Gastrocnemius medialis (tissue), 4 donors: ENCODE measurements around the gene CDCP2. TPM values are rescaled to one million over a fixed set of nuclear protein-coding genes. Genes with fewer than 3 reads are reported as not detected.

Experiments
- ATAC-seq, 2 donors: fragments of 150-250 bp; one replicate each; pipeline ENCODE4 v1.9.1; 2016
- DNase-seq, 2 donors: peaks; one replicate each; pipeline ENCODE4 v3.0.0-alpha.2; 2019
- H3K27ac ChIP-seq, 4 donors: fragments of 200-600 bp; sonication (generic); 1 replicate in 1 of 4; 2 replicates in 3 of 4; pipeline ENCODE4 v1.5.1; 2016 to 2018; ENCODE audit warnings: mild to moderate bottlenecking in 2 of 4, moderate library complexity in 1 of 4
- H3K27me3 ChIP-seq, 3 donors: fragments of 200-600 bp; sonication (generic) in 2 of 3; 1 replicate in 1 of 3; 2 replicates in 2 of 3; pipeline versions ENCODE4 v1.5.1 to v1.6.0; 2016 to 2019; ENCODE audit warnings: mild to moderate bottlenecking in 1 of 3, moderate library complexity in 1 of 3
- H3K36me3 ChIP-seq, 2 donors: fragments of 200-600 bp; sonication (generic) in 1 of 2; one replicate each; pipeline ENCODE4 v1.5.1; 2017 to 2018
- H3K4me1 ChIP-seq, 2 donors: fragments of 200-600 bp; sonication (generic) in 1 of 2; one replicate each; pipeline ENCODE4 v1.5.1; 2016 to 2017; ENCODE audit warnings: mild to moderate bottlenecking in 2 of 2
- H3K4me3 ChIP-seq, 4 donors: fragments of 200-600 bp; sonication (generic) in 3 of 4; 1 replicate in 1 of 4; 2 replicates in 3 of 4; pipeline ENCODE4 v1.5.1; 2016 to 2019; ENCODE audit warnings: mild to moderate bottlenecking in 2 of 4
- H3K9me3 ChIP-seq, 3 donors: fragments of 200-600 bp; sonication (generic) in 2 of 3; 1 replicate in 1 of 3; 2 replicates in 2 of 3; pipeline ENCODE4 v1.5.1; 2016 to 2019
- POLR2A ChIP-seq, 2 donors: fragments of 450-650 bp; IDR thresholded peaks; one replicate each; pipeline ENCODE4 v1.6.1; 2017; ENCODE audit warnings: antibody characterized with exemption in 2 of 2, mild to moderate bottlenecking in 2 of 2, moderate library complexity in 2 of 2
- in situ Hi-C, 4 donors: fragments of 200-750 bp; cut with MboI; loops; one replicate each; pipeline versions ENCODE4 v1.15.0 to v1.8.0; 2017; ENCODE audit warnings: low sequenced_read_pairs in 4 of 4
- intact Hi-C: fragments of 100-400 bp; cut with DNase I; formaldehyde crosslinking; loops from one replicate; pipeline ENCODE4 v1.15.1; 2023; ENCODE audit warnings: low total_unique reads
- total RNA-seq, 4 donors: library from RNA; depleted of rRNA; stranded (reverse); fragments of >200 nt; gene quantifications; one replicate each; pipeline versions ENCODE4 v1.1.0 to v1.2.3, GENCODE V29; 2016
- TF ChIP-seq, protein P1 (sequence below), 5 experiments: fragments of 450-650 bp in 3 of 5; fragments of 200-600 bp in 2 of 5; sonication (generic) in 2 of 5; IDR thresholded peaks in 4 of 5; conservative IDR thresholded peaks in 1 of 5; 1 replicate in 4 of 5; 2 replicates in 1 of 5; pipeline ENCODE4 v1.5.1; 2016 to 2019; ENCODE audit warnings: antibody characterized with exemption in 5 of 5, mild to moderate bottlenecking in 3 of 5, moderate library complexity in 3 of 5

Gene CDCP2
- total RNA-seq, 4 donors from 2014 or later = not detected

DNA sequence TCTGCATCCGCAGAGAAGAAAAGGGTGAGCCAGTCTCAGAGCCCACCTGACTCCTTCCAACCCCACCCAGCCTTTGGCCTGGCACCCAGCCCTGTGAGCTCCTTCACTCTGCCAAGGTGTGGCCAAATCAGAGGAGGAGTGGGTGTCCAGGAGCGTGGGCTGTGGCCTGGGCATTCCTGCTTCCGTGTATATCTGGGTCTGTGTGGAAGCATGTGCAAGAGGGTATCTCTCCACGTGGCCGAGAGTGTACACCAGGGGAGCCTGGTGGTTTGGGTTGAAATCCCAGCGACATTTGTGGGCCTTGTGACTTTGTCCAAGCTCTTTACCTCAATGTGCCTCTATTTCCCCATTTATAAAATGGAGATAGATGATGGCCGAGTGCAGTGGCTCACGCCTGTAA, 29.8 kb downstream of the CDCP2 start:
- Histone ChIP-seq H3K27me3 (no peaks in the 10 kb centered on the region), H3K4me1 (peaks cover 10 to 17% of the 10 kb centered on the region in 2 donors), H3K4me3 (no peak overlapping the region), H3K27ac (no peak overlapping the region), H3K36me3 (no peaks in the 10 kb centered on the region), H3K9me3 (no peaks in the 10 kb centered on the region)
- DNase-seq (no peak), ATAC-seq (no peak)
- in situ Hi-C loops = loop anchor here in 3 of 4 donors (5.0 to 25.0 kb wide), 5 partner anchors 284 to 689 kb away; partner anchors contain the start of genes SSBP3 (in 1 of the 3) and TTC22 (in 1 of the 3)
- TF ChIP-seq POLR2A (IDR thresholded peaks at IDR 0.05) = no peak
- TF ChIP-seq, protein P1, sequence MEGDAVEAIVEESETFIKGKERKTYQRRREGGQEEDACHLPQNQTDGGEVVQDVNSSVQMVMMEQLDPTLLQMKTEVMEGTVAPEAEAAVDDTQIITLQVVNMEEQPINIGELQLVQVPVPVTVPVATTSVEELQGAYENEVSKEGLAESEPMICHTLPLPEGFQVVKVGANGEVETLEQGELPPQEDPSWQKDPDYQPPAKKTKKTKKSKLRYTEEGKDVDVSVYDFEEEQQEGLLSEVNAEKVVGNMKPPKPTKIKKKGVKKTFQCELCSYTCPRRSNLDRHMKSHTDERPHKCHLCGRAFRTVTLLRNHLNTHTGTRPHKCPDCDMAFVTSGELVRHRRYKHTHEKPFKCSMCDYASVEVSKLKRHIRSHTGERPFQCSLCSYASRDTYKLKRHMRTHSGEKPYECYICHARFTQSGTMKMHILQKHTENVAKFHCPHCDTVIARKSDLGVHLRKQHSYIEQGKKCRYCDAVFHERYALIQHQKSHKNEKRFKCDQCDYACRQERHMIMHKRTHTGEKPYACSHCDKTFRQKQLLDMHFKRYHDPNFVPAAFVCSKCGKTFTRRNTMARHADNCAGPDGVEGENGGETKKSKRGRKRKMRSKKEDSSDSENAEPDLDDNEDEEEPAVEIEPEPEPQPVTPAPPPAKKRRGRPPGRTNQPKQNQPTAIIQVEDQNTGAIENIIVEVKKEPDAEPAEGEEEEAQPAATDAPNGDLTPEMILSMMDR (IDR thresholded peaks at IDR 0.05 in 4 of 5, conservative IDR thresholded peaks at IDR 0.05 in 1 of 5) = no peak
- intact Hi-C loops = no loop called here

DNA sequence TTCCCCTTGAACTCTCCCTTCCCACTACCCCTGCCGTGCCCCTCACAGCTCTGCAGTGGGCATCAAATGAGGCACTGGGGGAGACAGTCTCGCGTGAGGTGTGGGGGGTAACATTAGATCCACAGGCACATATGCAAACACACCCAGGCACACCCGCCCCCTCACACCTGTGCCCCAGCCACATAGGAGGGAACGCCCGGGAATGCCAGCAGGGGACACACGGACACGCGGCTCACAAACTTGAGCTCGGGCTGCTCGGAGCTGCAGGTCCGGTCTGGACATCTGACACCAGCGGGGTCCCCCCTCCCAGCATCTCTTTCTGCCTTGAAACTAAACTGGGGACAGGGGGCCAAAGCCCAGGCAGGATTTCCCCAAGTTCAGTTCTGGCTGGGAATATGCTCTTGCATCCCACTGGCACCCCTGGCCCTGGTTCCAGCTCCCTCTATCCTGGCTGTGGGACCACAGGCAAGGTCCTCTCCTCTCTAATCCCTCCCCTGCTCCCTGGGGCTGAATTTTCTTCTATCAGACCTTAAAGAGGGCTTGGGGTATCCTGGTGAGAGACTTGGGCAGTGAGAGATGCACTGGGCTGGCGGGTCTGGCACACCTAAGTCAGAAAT, 30.6 kb downstream of the CDCP2 start:
- in situ Hi-C loops = loop anchor here in 3 of 4 donors (5.0 to 25.0 kb wide), 5 partner anchors 285 to 690 kb away; partner anchors contain the start of genes SSBP3 (in 1 of the 3) and TTC22 (in 1 of the 3)
- peaks cover 10 to 17% of the 10 kb centered on the region in 2 donors for H3K4me1 ChIP-seq
- no peaks in the 10 kb centered on the region for H3K36me3 ChIP-seq
- no peak for DNase-seq
- H3K4me3 ChIP-seq = peak overlapping the region in 2 of 4 donors; percentile 35 to 49
- ATAC-seq = no peak
- no peaks in the 10 kb centered on the region for H3K9me3 ChIP-seq
- intact Hi-C loops = no loop called here
- TF ChIP-seq, protein P1 (IDR thresholded peaks at IDR 0.05 in 4 of 5, conservative IDR thresholded peaks at IDR 0.05 in 1 of 5) = no peak
- TF ChIP-seq POLR2A (IDR thresholded peaks at IDR 0.05) = no peak
- H3K27me3 ChIP-seq = no peaks in the 10 kb centered on the region
- no peak overlapping the region for H3K27ac ChIP-seq

DNA sequence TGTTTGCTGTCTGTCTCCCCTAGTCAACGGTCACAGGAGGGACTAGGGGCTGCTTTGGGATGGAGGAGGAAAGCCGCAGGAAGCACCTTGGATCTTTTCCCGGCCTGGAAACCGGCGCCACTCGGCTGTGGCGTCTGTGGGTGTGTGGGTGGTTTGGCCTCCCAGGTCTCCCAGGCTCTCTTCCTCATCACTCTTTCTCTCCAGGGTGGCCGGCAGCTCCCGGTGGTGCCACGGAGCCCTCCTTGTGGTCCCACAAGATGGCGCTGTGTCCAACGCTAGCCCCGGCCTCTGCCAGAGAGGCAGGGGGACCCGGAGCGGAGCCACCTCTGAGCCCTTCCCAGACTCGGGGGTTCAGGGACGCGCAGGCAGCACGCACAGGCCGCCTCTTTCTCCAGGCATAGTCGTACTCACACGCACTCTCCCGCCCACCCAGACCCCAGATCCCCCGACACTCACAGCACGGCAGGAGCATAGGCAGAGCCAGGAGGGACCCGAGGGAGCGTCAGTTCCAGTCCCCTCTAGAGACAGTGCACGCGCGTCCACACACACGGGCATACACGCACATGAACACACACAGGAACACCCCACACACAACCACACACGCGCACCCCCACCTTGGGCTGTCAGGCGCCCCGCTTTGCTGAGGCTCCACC, 31.2 kb downstream of the CDCP2 start:
- TF ChIP-seq POLR2A (IDR thresholded peaks at IDR 0.05) = no peak
- TF ChIP-seq, protein P1 (IDR thresholded peaks at IDR 0.05 in 4 of 5, conservative IDR thresholded peaks at IDR 0.05 in 1 of 5) = peak; percentile 67 to 88 (median 79)
- Histone ChIP-seq H3K27ac (no peak overlapping the region), H3K4me3 (peak overlapping the region; percentile 35 to 49 (median 42)), H3K4me1 (peaks cover 10 to 17% of the 10 kb centered on the region in 2 donors), H3K36me3 (no peaks in the 10 kb centered on the region), H3K27me3 (no peaks in the 10 kb centered on the region), H3K9me3 (no peaks in the 10 kb centered on the region)
- peak; percentile 51 to 73 for DNase-seq
- intact Hi-C loops = loop anchor here (1.0 kb wide), 3 partner anchors 79 to 689 kb away; partner anchors contain the start of genes CYB5RL and MRPL37
- in situ Hi-C loops = loop anchor here in 3 of 4 donors (5.0 to 25.0 kb wide), 5 partner anchors 286 to 691 kb away; partner anchors contain the start of genes SSBP3 (in 1 of the 3) and TTC22 (in 1 of the 3)
- ATAC-seq = peak; percentile 33 to 72

DNA sequence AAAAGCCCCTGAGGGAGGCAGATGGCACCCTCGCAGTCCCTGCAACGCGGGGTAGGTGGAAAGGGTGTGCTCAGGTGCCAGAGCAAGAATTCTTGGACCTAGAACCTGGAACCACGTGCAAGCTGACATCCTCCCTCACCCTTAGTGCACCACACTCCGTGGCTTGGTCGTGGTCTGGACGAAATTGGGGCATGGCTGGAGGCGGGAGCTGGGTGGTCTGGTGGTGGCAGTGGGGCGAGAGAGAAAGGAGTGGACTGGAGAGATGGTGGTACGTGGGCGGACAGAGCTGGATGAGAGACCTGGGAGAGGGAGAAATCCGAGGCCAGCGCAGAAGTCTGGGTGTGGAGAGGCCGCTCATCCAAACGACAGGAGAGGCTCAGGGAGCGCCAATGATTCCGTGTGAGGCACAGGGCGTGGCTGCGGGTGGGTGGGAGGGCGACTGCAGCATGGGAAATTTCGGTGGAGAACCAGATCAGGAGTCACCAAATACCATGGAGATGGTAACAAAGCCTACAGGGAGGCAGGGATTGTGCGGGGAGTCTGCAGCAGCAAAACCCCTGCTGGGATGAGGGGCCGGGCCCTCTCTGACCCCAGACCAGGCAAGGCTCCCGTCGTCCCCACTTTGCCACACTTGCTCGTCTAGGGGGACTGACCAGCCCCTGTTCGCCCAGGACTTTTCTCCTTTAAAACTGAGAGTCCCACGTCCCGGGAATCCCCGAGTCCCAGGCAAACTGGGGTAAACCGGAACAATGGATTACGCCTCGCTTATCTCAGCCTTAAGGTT, 31.9 kb downstream of the CDCP2 start:
- H3K27ac ChIP-seq = no peak overlapping the region
- H3K9me3 ChIP-seq = no peaks in the 10 kb centered on the region
- DNase-seq (no peak), ATAC-seq (no peak)
- in situ Hi-C loops = loop anchor here in 3 of 4 donors (5.0 to 25.0 kb wide), 5 partner anchors 286 to 691 kb away; partner anchors contain the start of genes SSBP3 (in 1 of the 3) and TTC22 (in 1 of the 3)
- intact Hi-C loops = loop anchor here (1.0 kb wide), 3 partner anchors 79 to 689 kb away; partner anchors contain the start of genes CYB5RL and MRPL37
- H3K36me3 ChIP-seq = no peaks in the 10 kb centered on the region
- H3K4me1 ChIP-seq = peaks cover 5 to 13% of the 10 kb centered on the region in 2 donors
- no peaks in the 10 kb centered on the region for H3K27me3 ChIP-seq
- peak overlapping the region in 2 of 4 donors; percentile 35 to 49 for H3K4me3 ChIP-seq
- TF ChIP-seq, protein P1 (IDR thresholded peaks at IDR 0.05 in 4 of 5, conservative IDR thresholded peaks at IDR 0.05 in 1 of 5) = no peak
